ENCODE results near the gene ARHGEF38.

DNA sequence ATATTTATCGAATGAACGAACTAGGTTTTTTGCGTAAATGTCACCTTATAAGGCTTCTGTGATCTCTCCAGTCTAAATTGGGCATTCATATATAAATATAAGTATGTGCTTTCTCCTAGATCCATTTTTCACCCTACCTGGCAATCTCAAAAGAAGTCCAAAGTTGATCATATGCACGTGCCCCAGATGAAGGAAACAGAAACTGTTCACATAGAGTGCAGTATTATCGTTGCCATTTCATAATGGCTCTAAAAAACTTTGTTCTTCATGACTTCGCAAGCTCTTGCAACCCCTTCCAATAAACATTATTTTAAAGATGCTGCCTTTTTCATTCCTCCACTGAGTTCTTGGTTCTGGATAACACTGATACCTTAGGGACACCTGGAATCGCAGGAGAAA is 155.4 kb downstream of the ARHGEF38 start:
- TF ChIP-seq, protein P1, sequence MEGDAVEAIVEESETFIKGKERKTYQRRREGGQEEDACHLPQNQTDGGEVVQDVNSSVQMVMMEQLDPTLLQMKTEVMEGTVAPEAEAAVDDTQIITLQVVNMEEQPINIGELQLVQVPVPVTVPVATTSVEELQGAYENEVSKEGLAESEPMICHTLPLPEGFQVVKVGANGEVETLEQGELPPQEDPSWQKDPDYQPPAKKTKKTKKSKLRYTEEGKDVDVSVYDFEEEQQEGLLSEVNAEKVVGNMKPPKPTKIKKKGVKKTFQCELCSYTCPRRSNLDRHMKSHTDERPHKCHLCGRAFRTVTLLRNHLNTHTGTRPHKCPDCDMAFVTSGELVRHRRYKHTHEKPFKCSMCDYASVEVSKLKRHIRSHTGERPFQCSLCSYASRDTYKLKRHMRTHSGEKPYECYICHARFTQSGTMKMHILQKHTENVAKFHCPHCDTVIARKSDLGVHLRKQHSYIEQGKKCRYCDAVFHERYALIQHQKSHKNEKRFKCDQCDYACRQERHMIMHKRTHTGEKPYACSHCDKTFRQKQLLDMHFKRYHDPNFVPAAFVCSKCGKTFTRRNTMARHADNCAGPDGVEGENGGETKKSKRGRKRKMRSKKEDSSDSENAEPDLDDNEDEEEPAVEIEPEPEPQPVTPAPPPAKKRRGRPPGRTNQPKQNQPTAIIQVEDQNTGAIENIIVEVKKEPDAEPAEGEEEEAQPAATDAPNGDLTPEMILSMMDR (IDR thresholded peaks at IDR 0.05; ENCODE audit: low read length) = no peak
- TF ChIP-seq EZH2 (IDR thresholded peaks at IDR 0.05; ENCODE audit: borderline replicate concordance, low read length) = no peak

Measured in OCI-LY1 (cell line).